HepG2 (cell line): Measurements from ENCODE around the gene SH3D19. TPM values are rescaled to one million over a fixed set of nuclear protein-coding genes. Genes with fewer than 3 reads are reported as not detected.

Experiments
- ATAC-seq: fragments of 200-7000 bp; cut with Tn5 transposase; 3 replicates; pipeline ENCODE4 v1.9.1; 2020; ENCODE audit warnings: mild to moderate bottlenecking, moderate library complexity
- BruUV-seq: library from RNA; stranded (reverse); fragments of 400-500 nt; replicated peaks from 2 replicates; lab custom pipeline; 2021; lab: Mats Ljungman, UMichigan
- CTCF ChIA-PET: fragments of 300-600 bp; formaldehyde crosslinking; extraction: SDS; loops from one replicate; lab custom pipeline; 2021; ENCODE audit warnings: low total read pairs, inconsistent platforms, low intra/inter-chr PET ratio; lab: Yijun Ruan, JAX
- POLR2A ChIA-PET: fragments of 350-600 bp; sonication (Branson Sonifier 250); formaldehyde crosslinking; loops from one replicate; lab custom pipeline; 2020; ENCODE audit warnings: antibody characterized with exemption, inconsistent platforms; lab: Yijun Ruan, JAX
- DNase-seq: peaks from one replicate; pipeline ENCODE4 v3.0.0-alpha.2; 2015; ENCODE audit warnings: low spot score
- FAIRE-seq: peaks from 3 replicates; lab custom pipeline; 2011; peaks lifted over from hg19 to GRCh38; lab: Jason Lieb, UNC
- H2AFZ ChIP-seq: one replicate; pipeline ENCODE4 v1.6.1; 2011; ENCODE audit warnings: low read length, inconsistent platforms
- H3K27ac ChIP-seq: fragments of 300-600 bp; 3 replicates; pipeline ENCODE4 v1.8.0; 2011; ENCODE audit warnings: mixed run types, mild to moderate bottlenecking, mixed read lengths, low read length, inconsistent platforms; ENCODE audit not compliant: insufficient read depth; ENCODE audit errors: extremely low read length
- H3K27me3 ChIP-seq, 2 experiments: fragments of 200-600 bp in 1 of 2; 2 replicates in 1 of 2; 3 replicates in 1 of 2; pipeline versions ENCODE4 v1.6.0 to v1.8.0; 2011; ENCODE audit warnings: low read length in 2 of 2, mild to moderate bottlenecking in 2 of 2, moderate library complexity in 2 of 2, inconsistent platforms in 1 of 2; ENCODE audit not compliant: insufficient read depth in 2 of 2, control insufficient read depth in 1 of 2
- H3K36me3 ChIP-seq, 2 experiments: fragments of 200-600 bp in 1 of 2; replicated peaks in 1 of 2; 2 replicates in 1 of 2; 3 replicates in 1 of 2; pipeline versions ENCODE4 v1.5.1 to v1.8.0; 2011; ENCODE audit warnings: low read length in 2 of 2, inconsistent platforms in 1 of 2; ENCODE audit not compliant: insufficient read depth in 2 of 2, control insufficient read depth in 1 of 2
- H3K4me1 ChIP-seq: 2 replicates; pipeline ENCODE4 v1.5.1; 2012; ENCODE audit warnings: low read length, inconsistent platforms; ENCODE audit not compliant: insufficient read depth
- H3K4me2 ChIP-seq: 2 replicates; pipeline ENCODE4 v1.6.0; 2011; ENCODE audit warnings: low read depth, low read length, inconsistent platforms
- H3K4me3 ChIP-seq, 3 experiments: fragments of 200-600 bp in 1 of 3; sonication (generic), shearing (Covaris generic) in 1 of 3; replicated peaks in 1 of 3; 2 replicates each; pipeline ENCODE4 v1.5.1; 2011 to 2016; ENCODE audit warnings: low read length in 3 of 3, inconsistent platforms in 2 of 3, low read depth in 2 of 3, mild to moderate bottlenecking in 2 of 3, control low read depth in 1 of 3, mixed read lengths in 1 of 3; ENCODE audit not compliant: insufficient read depth in 1 of 3
- H3K79me2 ChIP-seq: one replicate; pipeline ENCODE4 v1.6.1; 2011; ENCODE audit warnings: low read length, inconsistent platforms; ENCODE audit not compliant: insufficient read depth
- H3K9ac ChIP-seq: 2 replicates; pipeline ENCODE4 v1.6.0; 2011; ENCODE audit warnings: mild to moderate bottlenecking, low read depth, low read length, inconsistent platforms; ENCODE audit not compliant: insufficient read depth
- H3K9me3 ChIP-seq: 2 replicates; pipeline ENCODE4 v1.5.1; 2012; ENCODE audit warnings: mild to moderate bottlenecking, low read length
- H4K20me1 ChIP-seq: 2 replicates; pipeline ENCODE4 v1.6.0; 2011; ENCODE audit warnings: inconsistent platforms, mild to moderate bottlenecking, low read length, moderate library complexity; ENCODE audit not compliant: insufficient read depth
- IKZF1 ChIP-seq: fragments of 450-650 bp; IDR thresholded peaks from 2 replicates; pipeline ENCODE4 v1.7.1; 2016
- JUND ChIP-seq: sonication (generic); formaldehyde crosslinking; IDR thresholded peaks from 2 replicates; pipeline ENCODE4 v1.8.0; 2022; ENCODE audit warnings: mild to moderate bottlenecking, missing genetic modification reagents
- MAFF ChIP-seq: IDR thresholded peaks from 2 replicates; pipeline ENCODE4 v1.6.1; 2011; ENCODE audit warnings: low read depth, low read length, improper control_type of control experiment
- MAFK ChIP-seq, 2 experiments: IDR thresholded peaks in 1 of 2; conservative IDR thresholded peaks in 1 of 2; 2 replicates each; pipeline ENCODE4 v1.6.1; 2011; ENCODE audit warnings: improper control_type of control experiment in 2 of 2, low read length in 2 of 2
- YEATS2 ChIP-seq: sonication (generic); formaldehyde crosslinking; IDR thresholded peaks from 2 replicates; pipeline ENCODE4 v1.4.0; 2020; ENCODE audit warnings: missing genetic modification reagents, borderline replicate concordance
- ZFP62 ChIP-seq: sonication (generic); formaldehyde crosslinking; IDR thresholded peaks from 2 replicates; pipeline ENCODE4 v1.4.0; 2020; ENCODE audit warnings: missing genetic modification reagents
- ZNF660 ChIP-seq: sonication (generic); formaldehyde crosslinking; IDR thresholded peaks from 2 replicates; pipeline ENCODE4 v1.5.1; 2020; ENCODE audit warnings: mild to moderate bottlenecking, low read depth, missing genetic modification reagents, borderline replicate concordance
- WGBS: methylation state at CpG from one replicate; pipeline ENCODE4 v1.1.6; 2017; ENCODE audit warnings: low lambda C conversion rate; 5-methylcytosine and 5-hydroxymethylcytosine counted together
- in situ Hi-C: cut with HindIII; loops from 2 replicates; pipeline ENCODE4 v1.10.0; 2017; ENCODE audit warnings: low pct_unique_long_range_greater_than_20kb; ENCODE audit not compliant: extremely low pct_ligation_motif_present
- intact Hi-C: fragments of 100-400 bp; cut with micrococcal nuclease; formaldehyde crosslinking; loops from one replicate; pipeline ENCODE4 v1.10.0; 2022; ENCODE audit not compliant: unreplicated experiment
- polyA plus RNA-seq, 8 experiments: library from polyadenylated mRNA; depleted of rRNA in 3 of 8; stranded (reverse) in 7 of 8; unstranded in 1 of 8; fragments of >200 nt; fragmentation: Illumina TruSeq in 4 of 8; extraction: Trizol in 4 of 8; gene quantifications; 2 replicates each; pipeline versions ENCODE4 v1.2.1 to v1.2.3, GENCODE V29; 2011 to 2016; ENCODE audit warnings: low read depth in 4 of 8, missing spikeins in 1 of 8, mixed read lengths in 1 of 8; ENCODE audit not compliant: insufficient read depth in 1 of 8
- total RNA-seq, 5 experiments: library from RNA; depleted of rRNA; stranded (reverse); fragments of >200 nt; fragmentation: Illumina TruSeq; extraction: Trizol; gene quantifications; 2 replicates each; pipeline ENCODE4 v1.2.3, GENCODE V29; 2016; ENCODE audit warnings: low read depth in 1 of 5
- TF ChIP-seq, protein P1 (sequence below): sonication (generic); formaldehyde crosslinking; IDR thresholded peaks from 2 replicates; pipeline ENCODE4 v1.8.1; 2023; ENCODE audit warnings: missing genetic modification reagents, mild to moderate bottlenecking, borderline replicate concordance
- TF ChIP-seq, protein P2 (sequence below): sonication (generic); formaldehyde crosslinking; IDR thresholded peaks from 2 replicates; pipeline ENCODE4 v1.4.0; 2020; ENCODE audit warnings: mild to moderate bottlenecking, missing genetic modification reagents
- TF ChIP-seq, protein P3 (sequence below): sonication (generic); formaldehyde crosslinking; IDR thresholded peaks from 2 replicates; pipeline ENCODE4 v1.5.0; 2020; ENCODE audit warnings: mild to moderate bottlenecking, missing genetic modification reagents

SH3D19 gene
- total and polyA plus RNA-seq, 2 of the 13 experiments (the other 11 are each of a cell fraction or from before 2014, with no cell fraction given): 31.2 to 38.0 TPM

GRCh38 chr4:151150821-151151580 is 174.4 kb downstream of the SH3D19 start:
- ChIA-PET POLR2A (interaction anchor here (1.1 kb wide), 1 partner anchor 175 kb away, joined by 3 read pairs; the partner anchor contains the start of gene SH3D19), CTCF (no interaction called here)
- H3K27me3 ChIP-seq: no peaks in the 10 kb centered on the region
- H3K27ac ChIP-seq: no peak overlapping the region
- DNase-seq (no peak), FAIRE-seq (no peak), ATAC-seq (no peak)
- WGBS: 96% methylated on average over 9 of the region's 9 CpGs
- intact Hi-C loops (no loop called here), in situ Hi-C loops (no loop called here)
- H2AFZ ChIP-seq: no peak overlapping the region
- peak; percentile 80 to 87 for TF ChIP-seq MAFK (conservative IDR thresholded peaks at IDR 0.05 in 1 of 2, IDR thresholded peaks at IDR 0.05 in 1 of 2; ENCODE audit: low read length in 2 of 2)
- peak; percentile 81 for TF ChIP-seq MAFF
- TF ChIP-seq ZFP62 (CRISPR knock-in tag): no peak
- TF ChIP-seq, protein P1, sequence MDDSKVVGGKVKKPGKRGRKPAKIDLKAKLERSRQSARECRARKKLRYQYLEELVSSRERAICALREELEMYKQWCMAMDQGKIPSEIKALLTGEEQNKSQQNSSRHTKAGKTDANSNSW (CRISPR knock-in tag): no peak
- H3K9me3 ChIP-seq: no peaks in the 10 kb centered on the region
- H3K79me2 ChIP-seq: no peaks in the 10 kb centered on the region
- H3K9ac ChIP-seq: no peak overlapping the region
- H3K4me1 ChIP-seq: no peaks in the 10 kb centered on the region
- H4K20me1 ChIP-seq: no peaks in the 10 kb centered on the region
- no TSS peak for BruUV-seq
- peaks cover 8 to 52% of the 10 kb centered on the region in 2 experiments; a peak in 4 of 5 replicates for H3K36me3 ChIP-seq
- no peak overlapping the region for H3K4me3 ChIP-seq
- no peak overlapping the region for H3K4me2 ChIP-seq

DNA sequence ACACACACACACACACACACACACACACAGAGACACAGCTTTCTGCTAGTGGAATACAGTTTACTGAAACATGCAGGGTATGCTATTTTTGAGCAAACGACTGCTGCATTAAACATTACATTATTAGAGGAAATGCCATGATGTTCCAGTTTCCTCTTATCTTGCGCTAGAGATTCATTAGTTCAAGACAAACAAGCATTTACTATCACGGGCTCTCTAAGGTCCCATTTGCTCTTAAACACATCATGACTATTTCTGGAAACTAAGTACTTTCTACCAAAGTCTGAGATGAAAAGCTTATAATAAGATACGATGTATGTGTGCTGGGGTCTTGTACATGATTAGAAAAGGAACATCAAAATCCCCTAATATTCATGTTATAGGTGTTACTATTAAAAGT is 177.1 kb downstream of the SH3D19 start:
- Histone ChIP-seq H3K27ac (no peak overlapping the region), H3K4me2 (no peak overlapping the region), H3K27me3 (no peaks in the 10 kb centered on the region), H3K36me3 (peaks cover 20 to 61% of the 10 kb centered on the region in 2 experiments), H3K79me2 (no peaks in the 10 kb centered on the region), H2AFZ (no peak overlapping the region), H4K20me1 (no peaks in the 10 kb centered on the region), H3K9me3 (no peaks in the 10 kb centered on the region), H3K9ac (no peak overlapping the region), H3K4me3 (no peak overlapping the region), H3K4me1 (peaks cover 1% of the 10 kb centered on the region; the same call in 1 of the 2 replicates)
- no peak for FAIRE-seq
- intact Hi-C loops (no loop called here), in situ Hi-C loops (no loop called here)
- over 99% methylated on average over 4 of the region's 4 CpGs for WGBS
- DNase-seq: no peak
- no peak for ATAC-seq
- CTCF ChIA-PET: no interaction called here
- BruUV-seq: no TSS peak
- POLR2A ChIA-PET: no interaction called here
- TF ChIP-seq, protein P2, sequence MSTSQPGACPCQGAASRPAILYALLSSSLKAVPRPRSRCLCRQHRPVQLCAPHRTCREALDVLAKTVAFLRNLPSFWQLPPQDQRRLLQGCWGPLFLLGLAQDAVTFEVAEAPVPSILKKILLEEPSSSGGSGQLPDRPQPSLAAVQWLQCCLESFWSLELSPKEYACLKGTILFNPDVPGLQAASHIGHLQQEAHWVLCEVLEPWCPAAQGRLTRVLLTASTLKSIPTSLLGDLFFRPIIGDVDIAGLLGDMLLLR (CRISPR knock-in tag): no peak
- TF ChIP-seq, protein P3, sequence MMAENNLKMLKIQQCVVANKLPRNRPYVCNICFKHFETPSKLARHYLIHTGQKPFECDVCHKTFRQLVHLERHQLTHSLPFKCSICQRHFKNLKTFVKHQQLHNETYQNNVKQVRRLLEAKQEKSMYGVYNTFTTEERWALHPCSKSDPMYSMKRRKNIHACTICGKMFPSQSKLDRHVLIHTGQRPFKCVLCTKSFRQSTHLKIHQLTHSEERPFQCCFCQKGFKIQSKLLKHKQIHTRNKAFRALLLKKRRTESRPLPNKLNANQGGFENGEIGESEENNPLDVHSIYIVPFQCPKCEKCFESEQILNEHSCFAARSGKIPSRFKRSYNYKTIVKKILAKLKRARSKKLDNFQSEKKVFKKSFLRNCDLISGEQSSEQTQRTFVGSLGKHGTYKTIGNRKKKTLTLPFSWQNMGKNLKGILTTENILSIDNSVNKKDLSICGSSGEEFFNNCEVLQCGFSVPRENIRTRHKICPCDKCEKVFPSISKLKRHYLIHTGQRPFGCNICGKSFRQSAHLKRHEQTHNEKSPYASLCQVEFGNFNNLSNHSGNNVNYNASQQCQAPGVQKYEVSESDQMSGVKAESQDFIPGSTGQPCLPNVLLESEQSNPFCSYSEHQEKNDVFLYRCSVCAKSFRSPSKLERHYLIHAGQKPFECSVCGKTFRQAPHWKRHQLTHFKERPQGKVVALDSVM: no peak
- no peak for TF ChIP-seq YEATS2 (CRISPR knock-in tag)
- no peak for TF ChIP-seq JUND
- TF ChIP-seq IKZF1: no peak
- TF ChIP-seq ZNF660 (CRISPR knock-in tag): no peak
